ENCODE results near the gene TMEM106C. TPM values are rescaled to one million over a fixed set of nuclear protein-coding genes. Genes with fewer than 3 reads are reported as not detected.

TMEM106C gene
- total RNA-seq, 1 donor from 2014 or later: 88.5 TPM

DNA sequence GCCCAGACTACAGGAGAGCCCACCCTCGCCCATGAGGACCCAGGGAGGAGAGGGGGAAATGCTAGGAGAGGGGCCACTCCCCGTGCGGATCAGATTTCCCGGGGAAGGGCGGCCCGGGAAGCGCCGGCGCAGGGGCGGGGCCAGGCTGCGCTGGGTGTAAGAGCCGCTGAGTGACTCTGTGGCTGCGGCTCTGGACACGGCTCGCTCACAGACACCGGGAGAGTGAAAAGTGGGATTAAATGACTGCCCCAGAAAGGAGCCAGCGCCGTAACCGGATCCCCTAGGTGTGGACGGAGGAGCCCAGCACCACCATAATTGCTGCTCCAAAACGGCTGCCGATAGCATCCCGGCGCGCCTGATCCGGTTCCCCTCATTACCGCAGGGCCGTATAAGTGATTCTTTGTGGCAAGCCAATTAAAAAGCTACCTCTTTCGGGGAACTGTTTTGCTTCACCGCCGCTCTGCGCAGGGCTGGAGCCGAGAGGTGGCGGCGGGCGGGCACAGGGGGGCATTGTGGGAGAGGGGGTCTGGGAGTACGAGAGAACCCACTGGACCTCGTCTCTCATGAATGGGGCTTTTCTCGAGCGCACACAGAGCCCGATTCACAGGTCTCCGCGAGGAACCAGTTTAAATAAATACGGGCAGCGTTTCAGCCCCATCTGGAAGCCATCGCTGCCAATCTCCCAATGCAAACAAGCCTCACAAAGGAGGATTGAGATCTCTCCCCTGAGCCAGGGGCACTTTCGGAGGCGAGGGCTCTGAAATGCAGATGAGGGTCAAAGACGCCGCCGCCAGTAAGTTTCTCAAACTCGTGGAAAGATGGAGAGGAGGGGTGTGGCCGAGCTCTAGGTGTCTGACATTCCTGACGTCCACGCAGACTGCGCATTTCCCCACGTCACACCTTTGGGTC is 38.4 kb downstream of the TMEM106C start:
- H3K4me3 ChIP-seq (ENCODE audit: low read depth, low read length): peak overlapping the region; percentile 43
- no peak for FAIRE-seq

DNA sequence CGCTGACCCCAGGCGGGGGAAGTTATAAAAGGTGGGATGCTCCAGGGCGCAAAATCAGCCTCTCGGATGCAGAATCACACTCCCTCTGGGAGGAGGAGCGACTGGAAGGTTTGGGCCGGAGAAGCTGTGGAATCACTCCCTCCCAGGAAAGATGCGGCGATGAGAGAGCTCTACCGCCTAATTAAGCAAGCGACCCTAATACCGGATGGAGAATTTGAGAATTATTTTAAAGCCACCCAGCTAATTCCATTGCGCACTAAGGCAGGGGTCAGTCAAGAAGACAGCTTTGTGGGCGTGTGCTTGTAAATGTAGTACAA is 39.0 kb downstream of the TMEM106C start:
- no peaks in the 10 kb centered on the region for H3K36me3 ChIP-seq (ENCODE audit: control insufficient read depth, insufficient read depth, low read length)
- peaks cover 39% of the 10 kb centered on the region for H3K27me3 ChIP-seq (ENCODE audit: control insufficient read depth, insufficient read depth, low read length)
- FAIRE-seq (no peak), DNase-seq (ENCODE audit: low read depth) (no peak)
- no peak overlapping the region for H3K4me3 ChIP-seq (ENCODE audit: low read depth, low read length)
- TF ChIP-seq, protein P1, sequence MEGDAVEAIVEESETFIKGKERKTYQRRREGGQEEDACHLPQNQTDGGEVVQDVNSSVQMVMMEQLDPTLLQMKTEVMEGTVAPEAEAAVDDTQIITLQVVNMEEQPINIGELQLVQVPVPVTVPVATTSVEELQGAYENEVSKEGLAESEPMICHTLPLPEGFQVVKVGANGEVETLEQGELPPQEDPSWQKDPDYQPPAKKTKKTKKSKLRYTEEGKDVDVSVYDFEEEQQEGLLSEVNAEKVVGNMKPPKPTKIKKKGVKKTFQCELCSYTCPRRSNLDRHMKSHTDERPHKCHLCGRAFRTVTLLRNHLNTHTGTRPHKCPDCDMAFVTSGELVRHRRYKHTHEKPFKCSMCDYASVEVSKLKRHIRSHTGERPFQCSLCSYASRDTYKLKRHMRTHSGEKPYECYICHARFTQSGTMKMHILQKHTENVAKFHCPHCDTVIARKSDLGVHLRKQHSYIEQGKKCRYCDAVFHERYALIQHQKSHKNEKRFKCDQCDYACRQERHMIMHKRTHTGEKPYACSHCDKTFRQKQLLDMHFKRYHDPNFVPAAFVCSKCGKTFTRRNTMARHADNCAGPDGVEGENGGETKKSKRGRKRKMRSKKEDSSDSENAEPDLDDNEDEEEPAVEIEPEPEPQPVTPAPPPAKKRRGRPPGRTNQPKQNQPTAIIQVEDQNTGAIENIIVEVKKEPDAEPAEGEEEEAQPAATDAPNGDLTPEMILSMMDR (IDR thresholded peaks at IDR 0.05; ENCODE audit: insufficient read depth, low read length, severe bottlenecking): no peak

More for the DNA sequence above, 38.4 kb downstream of the TMEM106C start:
- Histone ChIP-seq H3K27me3 (ENCODE audit: control insufficient read depth, insufficient read depth, low read length) (peaks cover 39% of the 10 kb centered on the region), H3K36me3 (ENCODE audit: control insufficient read depth, insufficient read depth, low read length) (no peaks in the 10 kb centered on the region)
- peak; percentile 39 for DNase-seq (ENCODE audit: low read depth)
- TF ChIP-seq, protein P1 (IDR thresholded peaks at IDR 0.05; ENCODE audit: insufficient read depth, low read length, severe bottlenecking): no peak

DNA sequence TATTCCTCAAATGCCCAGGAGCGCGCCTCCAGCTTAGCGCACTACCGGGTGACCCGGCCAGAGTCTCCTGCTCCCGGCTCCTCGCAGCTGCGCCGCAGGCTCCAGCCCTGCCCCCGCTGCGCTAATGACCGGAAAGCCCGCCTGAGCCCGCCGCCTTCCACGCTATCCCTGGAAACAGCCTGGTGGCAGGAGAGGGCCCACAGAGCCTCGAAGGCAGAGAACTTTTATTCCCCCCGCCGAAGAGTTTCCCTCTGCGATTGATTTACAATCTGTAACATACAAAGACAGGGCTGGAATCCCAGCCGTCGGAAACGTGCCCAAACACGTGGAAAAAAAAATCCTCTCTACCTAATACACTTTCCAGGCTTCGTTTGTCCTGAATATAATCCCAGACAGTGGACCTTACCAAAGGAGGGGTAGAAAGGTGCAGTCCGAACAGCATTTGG is 39.4 kb downstream of the TMEM106C start:
- peaks cover 38% of the 10 kb centered on the region for H3K27me3 ChIP-seq (ENCODE audit: control insufficient read depth, insufficient read depth, low read length)
- TF ChIP-seq, protein P1 (IDR thresholded peaks at IDR 0.05; ENCODE audit: insufficient read depth, low read length, severe bottlenecking): no peak
- FAIRE-seq (no peak), DNase-seq (ENCODE audit: low read depth) (peak; percentile 23)
- no peaks in the 10 kb centered on the region for H3K36me3 ChIP-seq (ENCODE audit: control insufficient read depth, insufficient read depth, low read length)
- H3K4me3 ChIP-seq (ENCODE audit: low read depth, low read length): no peak overlapping the region

DNA sequence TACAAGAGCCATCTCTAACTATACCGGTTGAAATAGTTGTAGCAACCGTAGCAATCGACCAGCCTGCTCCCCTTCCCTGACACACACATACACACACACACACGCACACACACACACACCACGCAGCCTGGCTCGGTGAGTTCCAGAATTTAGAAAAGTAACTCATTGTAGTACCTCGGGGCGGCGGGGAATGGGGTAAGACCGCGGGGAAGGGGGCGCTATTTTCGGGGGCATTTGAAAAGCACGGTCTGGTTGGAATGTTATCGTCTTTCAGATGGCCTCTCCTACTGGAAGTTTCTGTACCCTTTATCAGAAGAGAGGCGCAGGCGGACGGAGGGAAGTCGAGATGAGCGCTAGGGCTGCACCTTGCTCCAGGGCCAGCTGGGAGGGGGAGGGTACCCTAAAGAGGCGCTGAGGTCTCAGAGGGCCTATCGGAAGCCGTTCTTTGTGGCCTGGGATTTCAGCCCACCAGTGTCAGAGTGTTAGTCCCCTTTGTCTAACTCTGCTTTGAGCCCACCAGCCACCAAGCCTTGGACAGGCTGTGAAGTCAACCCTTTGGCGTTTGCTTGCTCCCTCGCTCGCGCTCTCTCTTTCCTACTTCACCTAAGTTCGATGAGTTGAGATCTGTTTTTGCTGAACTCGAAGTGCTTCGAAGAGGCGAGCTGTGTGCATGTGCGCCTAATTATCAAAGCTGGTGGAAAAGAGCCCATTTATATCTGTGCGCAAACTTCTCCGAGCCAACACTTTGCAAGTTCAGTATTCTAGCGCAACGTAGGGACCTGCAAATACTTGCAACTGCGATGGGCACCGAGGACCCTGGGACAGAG is 40.0 kb downstream of the TMEM106C start:
- peak; percentile 60 for FAIRE-seq
- H3K27me3 ChIP-seq (ENCODE audit: control insufficient read depth, insufficient read depth, low read length): peaks cover 36% of the 10 kb centered on the region
- H3K4me3 ChIP-seq (ENCODE audit: low read depth, low read length): no peak overlapping the region
- TF ChIP-seq, protein P1 (IDR thresholded peaks at IDR 0.05; ENCODE audit: insufficient read depth, low read length, severe bottlenecking): no peak
- H3K36me3 ChIP-seq (ENCODE audit: control insufficient read depth, insufficient read depth, low read length): no peaks in the 10 kb centered on the region
- no peak for DNase-seq (ENCODE audit: low read depth)

DNA sequence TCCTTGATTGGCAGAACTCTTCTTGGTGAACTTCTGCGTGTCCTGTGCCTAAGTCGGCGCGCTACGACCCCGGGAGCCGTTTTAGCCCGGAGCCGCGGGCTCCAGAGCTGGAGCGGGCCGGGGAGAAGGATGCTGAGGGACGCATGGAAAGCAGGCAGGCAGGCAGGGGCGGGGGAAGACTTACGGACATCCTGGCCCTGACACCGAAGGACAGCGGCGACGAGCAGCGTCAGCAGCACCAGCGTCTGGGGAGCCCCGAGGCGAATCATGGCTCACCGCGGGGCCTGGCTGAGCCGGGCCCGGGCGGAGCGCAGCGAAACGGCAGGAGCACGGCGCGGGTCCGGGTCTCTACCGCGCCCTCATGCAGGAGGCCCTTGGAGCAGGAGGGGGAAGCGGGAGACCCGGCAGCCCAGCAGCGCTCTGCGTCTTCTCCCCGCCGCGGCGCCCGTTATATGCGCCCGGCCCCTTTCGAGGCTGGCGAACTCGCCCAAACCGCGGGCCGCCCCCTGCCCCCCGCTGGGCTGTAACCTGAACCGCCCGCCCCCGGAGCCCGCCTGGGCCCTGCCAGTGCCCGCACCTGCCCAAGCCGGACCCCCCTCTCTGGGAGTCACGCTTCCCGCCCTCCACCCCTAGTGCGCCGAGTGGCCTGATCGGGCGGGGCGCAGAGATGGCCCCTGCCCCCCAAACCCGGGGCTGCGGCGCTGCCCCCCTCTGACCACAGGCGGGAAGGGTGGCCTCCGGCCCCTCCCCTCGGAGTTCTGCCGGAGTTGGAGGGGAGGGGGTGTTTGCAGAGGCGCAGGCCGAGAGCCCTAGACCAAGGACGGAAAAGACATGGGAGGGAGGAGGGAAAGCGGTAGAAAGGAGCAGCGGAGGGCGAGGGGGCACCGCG is 40.9 kb downstream of the TMEM106C start, which contains the start of gene COL2A1:
Gene COL2A1 (minus strand): TSS at position 424 of the 889 bp plus-strand sequence. CDS start 155 bp downstream, at position 269.
- TF ChIP-seq, protein P1 (IDR thresholded peaks at IDR 0.05; ENCODE audit: insufficient read depth, low read length, severe bottlenecking): no peak
- DNase-seq (ENCODE audit: low read depth) (no peak), FAIRE-seq (no peak)
- Histone ChIP-seq H3K36me3 (ENCODE audit: control insufficient read depth, insufficient read depth, low read length) (no peaks in the 10 kb centered on the region), H3K27me3 (ENCODE audit: control insufficient read depth, insufficient read depth, low read length) (peaks cover 37% of the 10 kb centered on the region), H3K4me3 (ENCODE audit: low read depth, low read length) (no peak within 1 kb of the TSS)

Data from bronchial epithelial cell (primary cell).